Activated CD4-positive, alpha-beta memory T cell treated with anti-CD3 and anti-CD28 coated beads, Interleukin-2, amount 10 ng/mL, durations not matched to agents 7 days and 5 days (primary cell): ENCODE data around the gene SP3. TPM values are rescaled to one million over a fixed set of nuclear protein-coding genes. Genes with fewer than 3 reads are reported as not detected.

Experiments
- CTCF ChIA-PET: fragments of 350-600 bp; sonication (Branson Sonifier 250); formaldehyde crosslinking; loops from one replicate; lab custom pipeline; 2021; ENCODE audit warnings: antibody characterized with exemption, inconsistent platforms; lab: Charles Lee
- POLR2A ChIA-PET: fragments of 350-600 bp; sonication (Branson Sonifier 250); formaldehyde crosslinking; loops from one replicate; lab custom pipeline; 2021; ENCODE audit warnings: antibody characterized with exemption; lab: Charles Lee
- DNase-seq: peaks from one replicate; pipeline ENCODE4 v3.0.0-alpha.2; 2020
- H3K27ac Mint-ChIP-seq: one replicate; pipeline ENCODE4 v1.8.0; 2021; ENCODE audit warnings: mild to moderate bottlenecking, mixed read lengths
- H3K27me3 Mint-ChIP-seq: one replicate; pipeline ENCODE4 v1.8.0; 2021; ENCODE audit warnings: mixed read lengths
- H3K36me3 Mint-ChIP-seq: one replicate; pipeline ENCODE4 v1.8.0; 2021; ENCODE audit warnings: low read depth, mixed read lengths
- H3K4me1 Mint-ChIP-seq: one replicate; pipeline ENCODE4 v1.8.0; 2021; ENCODE audit warnings: mixed read lengths
- H3K4me3 Mint-ChIP-seq: one replicate; pipeline ENCODE4 v1.8.0; 2021; ENCODE audit warnings: mild to moderate bottlenecking, mixed read lengths
- H3K9me3 Mint-ChIP-seq: one replicate; pipeline ENCODE4 v1.8.0; 2021; ENCODE audit warnings: mixed read lengths
- total RNA-seq, 2 experiments: library from RNA; stranded (reverse); gene quantifications; one replicate each; pipeline ENCODE4 v1.2.3, GENCODE V29; 2021

The SP3 gene
- total RNA-seq, 2 experiments from 2014 or later: 94.9 to 96.9 TPM

GRCh38 chr2:173865971-173866873, 99.0 kb downstream of the SP3 start:
- no peak overlapping the region for H3K4me3 Mint-ChIP-seq
- DNase-seq: no peak
- no peak overlapping the region for H3K27ac Mint-ChIP-seq
- H3K36me3 Mint-ChIP-seq: no peaks in the 10 kb centered on the region
- ChIA-PET CTCF (no interaction called here), POLR2A (no interaction called here)
- H3K4me1 Mint-ChIP-seq: peaks cover 3% of the 10 kb centered on the region
- H3K9me3 Mint-ChIP-seq: no peaks in the 10 kb centered on the region
- H3K27me3 Mint-ChIP-seq: peaks cover 18% of the 10 kb centered on the region

DNA sequence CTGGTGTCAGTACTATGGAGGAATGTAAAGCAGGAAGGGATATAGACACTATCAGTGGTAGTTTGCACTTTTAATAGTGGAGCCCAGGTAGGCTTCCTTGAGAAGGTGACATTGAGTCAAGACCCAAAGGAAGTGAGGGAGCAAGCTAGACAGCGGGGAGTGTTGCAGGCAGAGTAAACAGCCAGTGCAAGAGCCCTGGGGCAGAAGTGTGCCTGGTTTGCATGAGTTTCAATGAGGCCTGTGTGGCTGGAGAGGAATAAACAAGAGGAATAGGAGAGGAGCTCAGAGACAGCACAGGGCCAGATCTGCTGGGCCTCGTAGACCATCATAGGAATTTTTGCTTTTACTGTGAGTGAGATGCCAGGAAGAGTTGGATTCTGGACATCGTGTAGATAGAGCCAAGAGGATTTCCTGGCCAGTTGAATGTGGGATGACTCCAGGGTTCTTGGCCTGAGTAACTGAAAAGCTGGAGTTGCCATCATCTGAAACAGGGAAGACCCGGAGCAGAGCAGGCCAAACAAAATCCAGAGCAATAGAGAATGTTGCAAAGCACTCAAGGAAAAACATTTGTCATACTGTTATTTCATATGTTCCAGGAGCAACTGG, 102.5 kb downstream of the SP3 start:
- H3K4me3 Mint-ChIP-seq: no peak overlapping the region
- POLR2A ChIA-PET: no interaction called here
- H3K27ac Mint-ChIP-seq: no peak overlapping the region
- no peaks in the 10 kb centered on the region for H3K9me3 Mint-ChIP-seq
- peaks cover 11% of the 10 kb centered on the region for H3K4me1 Mint-ChIP-seq
- DNase-seq: no peak
- no peaks in the 10 kb centered on the region for H3K36me3 Mint-ChIP-seq
- H3K27me3 Mint-ChIP-seq: peaks cover 12% of the 10 kb centered on the region
- CTCF ChIA-PET: no interaction called here

DNA sequence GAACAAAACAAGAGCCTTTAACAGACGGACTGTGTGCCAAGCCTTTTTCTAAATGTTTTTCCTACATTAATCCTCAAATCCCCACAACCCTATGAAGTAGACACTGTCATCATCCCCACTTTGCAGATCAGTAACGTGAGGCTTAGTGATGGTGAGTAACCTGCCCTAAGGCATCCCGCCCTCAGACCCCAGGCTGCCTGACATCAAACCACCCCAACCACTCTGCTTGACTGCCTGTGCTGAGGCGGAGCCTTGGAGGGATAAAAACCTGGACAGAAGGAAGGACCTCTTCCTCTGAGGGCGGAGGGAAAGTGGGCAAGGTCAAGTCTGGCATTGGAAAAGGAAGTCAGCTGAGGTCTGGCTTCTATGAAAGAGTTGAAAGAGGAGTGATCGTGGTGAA, 104.6 kb downstream of the SP3 start:
- no peaks in the 10 kb centered on the region for H3K9me3 Mint-ChIP-seq
- H3K27me3 Mint-ChIP-seq: peaks cover 11% of the 10 kb centered on the region
- H3K4me3 Mint-ChIP-seq: no peak overlapping the region
- H3K36me3 Mint-ChIP-seq: no peaks in the 10 kb centered on the region
- ChIA-PET POLR2A (no interaction called here), CTCF (no interaction called here)
- peaks cover 11% of the 10 kb centered on the region for H3K4me1 Mint-ChIP-seq
- H3K27ac Mint-ChIP-seq: no peak overlapping the region
- DNase-seq: no peak

GRCh38 chr2:173860082-173860481, 105.1 kb downstream of the SP3 start:
- H3K27ac Mint-ChIP-seq: no peak overlapping the region
- CTCF ChIA-PET: no interaction called here
- H3K36me3 Mint-ChIP-seq: no peaks in the 10 kb centered on the region
- DNase-seq: no peak
- no peaks in the 10 kb centered on the region for H3K9me3 Mint-ChIP-seq
- peaks cover 11% of the 10 kb centered on the region for H3K4me1 Mint-ChIP-seq
- H3K4me3 Mint-ChIP-seq: no peak overlapping the region
- POLR2A ChIA-PET: no interaction called here
- H3K27me3 Mint-ChIP-seq: peaks cover 11% of the 10 kb centered on the region

DNA sequence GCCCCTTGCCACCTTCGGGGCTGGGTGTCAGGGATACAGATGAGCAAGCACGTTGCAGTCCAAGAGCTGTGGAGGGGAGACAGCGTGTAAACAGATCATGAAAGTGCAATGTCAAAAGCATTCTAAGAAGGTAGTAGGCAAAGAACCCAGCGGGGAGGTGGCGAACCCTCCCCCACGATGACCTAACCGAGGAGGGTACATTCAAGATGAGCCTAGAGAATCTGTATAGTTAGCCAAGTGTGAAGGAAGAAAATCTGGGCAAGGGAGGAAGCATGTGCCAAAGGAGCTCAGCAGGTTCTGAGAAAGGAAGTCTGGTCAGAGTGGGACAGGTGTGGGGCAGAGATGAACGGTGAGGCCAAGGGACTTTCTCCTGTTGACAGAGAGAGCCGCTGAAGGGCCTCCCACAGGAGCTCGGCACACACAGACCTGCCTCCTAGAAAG, 106.9 kb downstream of the SP3 start:
- DNase-seq: no peak
- no peak overlapping the region for H3K4me3 Mint-ChIP-seq
- peaks cover 12% of the 10 kb centered on the region for H3K27me3 Mint-ChIP-seq
- POLR2A ChIA-PET: no interaction called here
- H3K36me3 Mint-ChIP-seq: no peaks in the 10 kb centered on the region
- no peaks in the 10 kb centered on the region for H3K9me3 Mint-ChIP-seq
- H3K4me1 Mint-ChIP-seq: peaks cover 11% of the 10 kb centered on the region
- no peak overlapping the region for H3K27ac Mint-ChIP-seq
- CTCF ChIA-PET: no interaction called here
